NCI-H1694 treated with DMSO at 0.1 percent for 48 hours (cell line): ENCODE measurements around the gene CHMP1B.
A peak's percentile ranks its signal among the peaks of the same experiment; 100 is the strongest.
"Not testable (repeated sequence)": the region's sequence is repeated elsewhere in the genome, so short reads cannot be mapped to it uniquely, and the experiment has no call there.

Experiments
- DNase-seq: peaks from one replicate; lab custom pipeline; 2025; lab: John Stamatoyannopoulos, UW

CHMP1B gene

DNA sequence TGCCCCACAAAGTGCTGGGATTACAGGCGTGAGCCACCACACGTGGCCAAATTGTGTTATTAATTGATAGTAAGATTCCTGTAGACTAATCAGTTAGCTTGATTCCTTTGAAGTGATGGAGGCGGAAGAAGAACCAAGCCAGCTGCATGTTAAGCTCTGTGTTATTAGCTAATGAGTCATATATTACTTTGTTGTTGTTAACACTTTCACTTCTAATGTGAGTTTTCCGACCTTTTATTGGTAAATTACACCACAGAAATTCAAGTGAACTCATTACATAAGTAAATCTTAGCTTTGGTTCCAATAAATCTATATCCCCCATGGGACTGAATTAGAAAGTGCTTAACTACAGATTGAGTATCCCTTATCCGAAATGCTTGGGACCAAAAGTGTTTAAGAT lies 20.3 kb downstream of the CHMP1B start:
- DNase-seq = no peak

DNA sequence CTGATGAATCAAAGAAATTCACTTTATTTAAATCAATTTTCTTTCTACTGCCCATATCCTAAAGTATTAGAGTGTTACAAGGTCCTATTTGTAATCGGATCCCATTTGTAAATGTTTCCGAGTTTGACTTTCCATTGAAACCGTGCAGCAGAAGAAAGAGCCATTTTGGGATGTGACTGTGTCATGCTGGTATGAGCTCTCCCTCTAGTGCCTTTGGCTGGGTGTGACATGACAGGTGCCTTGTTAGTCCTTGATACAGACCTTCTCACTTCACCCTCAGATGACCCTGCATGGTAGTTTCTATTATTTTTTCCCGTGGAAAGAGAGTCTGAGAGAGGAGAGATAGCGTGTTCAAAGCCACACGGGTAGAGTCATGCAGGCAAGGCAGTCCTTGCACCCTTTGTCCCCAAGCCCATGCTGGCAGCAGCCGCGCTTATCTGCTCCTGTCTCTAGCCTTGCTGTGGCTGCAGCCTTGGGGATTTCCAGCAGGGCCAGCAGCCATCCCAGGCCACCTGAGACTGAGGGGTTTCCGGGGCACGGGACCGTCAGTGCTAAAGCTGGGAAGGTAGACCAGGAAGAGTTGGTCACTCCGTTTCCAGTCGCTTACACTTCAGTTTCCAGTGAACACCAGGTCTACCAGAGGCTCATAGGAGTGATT lies 21.4 kb downstream of the CHMP1B start:
- DNase-seq = peak; percentile 23

DNA sequence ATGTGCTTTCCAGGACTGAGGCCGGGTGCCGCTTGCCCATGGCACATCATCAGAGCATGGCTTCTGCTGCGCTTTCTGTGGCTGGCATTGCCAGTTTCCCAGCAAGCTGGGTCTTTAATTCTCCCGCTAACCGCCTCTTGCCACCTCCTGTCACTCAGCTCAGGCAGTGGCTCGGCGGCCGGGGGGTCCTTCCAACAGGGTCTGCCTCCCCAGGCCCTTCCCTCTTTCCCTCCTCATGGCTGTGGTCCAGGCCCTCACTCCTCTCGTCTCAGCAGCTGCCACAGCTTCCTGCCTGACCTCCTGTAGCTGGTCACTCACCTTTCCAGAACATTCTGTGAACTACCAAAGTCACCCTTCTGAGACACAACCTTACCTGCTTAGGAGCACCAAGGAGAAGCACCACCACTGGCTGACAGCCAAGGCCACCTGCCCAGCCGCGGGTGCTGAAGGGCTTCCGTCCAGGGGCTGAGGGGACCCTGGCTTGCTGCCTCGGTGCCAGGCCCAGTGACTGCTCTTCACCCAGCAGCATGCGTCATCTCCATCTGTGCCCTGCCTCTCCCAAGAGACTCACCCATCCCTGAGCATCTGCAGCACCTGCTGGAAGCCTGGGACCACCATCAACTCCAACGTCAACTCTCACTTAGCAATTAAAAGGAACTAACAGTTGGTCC lies 22.6 kb downstream of the CHMP1B start:
- peak; percentile 53 for DNase-seq

DNA sequence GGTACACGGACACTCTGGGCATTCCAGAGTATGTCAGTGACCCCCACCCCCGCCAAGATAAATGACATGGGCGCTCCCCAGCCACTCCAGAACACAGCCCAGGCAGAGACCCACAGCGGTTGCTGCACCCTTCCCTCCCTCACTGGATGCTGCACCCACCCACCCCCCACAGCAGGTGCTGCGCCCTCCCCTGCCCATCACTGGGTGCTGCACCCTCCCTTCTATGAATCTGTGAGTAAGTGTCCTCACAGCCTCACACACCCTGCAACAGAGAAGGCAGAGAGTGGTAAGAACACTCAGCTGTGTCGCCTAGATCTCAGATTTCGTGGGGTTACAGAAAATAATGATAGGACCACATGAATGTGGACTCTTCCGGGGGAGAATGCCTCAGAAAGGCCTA lies 23.5 kb downstream of the CHMP1B start:
- no peak for DNase-seq

DNA sequence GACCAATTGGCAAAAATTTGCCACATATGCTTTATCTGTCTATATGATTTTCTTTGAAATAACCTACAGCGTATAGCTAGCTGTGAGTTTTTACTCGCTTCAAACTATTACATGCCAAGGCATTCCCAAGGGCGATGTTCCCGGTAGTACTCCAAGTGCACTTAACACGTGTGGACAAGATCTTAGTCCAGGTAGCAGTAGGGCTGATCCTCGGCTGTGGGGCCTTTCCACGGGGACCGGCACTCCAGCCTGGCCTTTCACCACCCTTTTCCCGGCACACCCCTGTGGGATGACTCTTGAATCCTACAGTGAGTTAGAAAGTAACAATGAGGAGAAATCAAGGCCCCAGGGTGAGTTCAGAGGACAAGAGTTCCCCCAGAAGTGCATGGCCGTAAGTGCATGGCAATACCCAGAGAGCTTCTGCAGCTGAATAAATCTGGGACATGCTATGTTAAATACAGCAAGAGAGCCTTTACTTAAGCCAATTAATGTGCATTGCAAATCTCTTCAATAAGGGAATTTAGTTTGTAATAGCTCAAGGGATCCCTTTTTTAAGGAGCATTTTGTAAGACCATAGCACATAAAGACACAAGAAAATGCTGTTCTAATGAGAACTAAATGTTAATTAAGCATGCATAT lies 26.4 kb downstream of the CHMP1B start:
- DNase-seq = no peak

DNA sequence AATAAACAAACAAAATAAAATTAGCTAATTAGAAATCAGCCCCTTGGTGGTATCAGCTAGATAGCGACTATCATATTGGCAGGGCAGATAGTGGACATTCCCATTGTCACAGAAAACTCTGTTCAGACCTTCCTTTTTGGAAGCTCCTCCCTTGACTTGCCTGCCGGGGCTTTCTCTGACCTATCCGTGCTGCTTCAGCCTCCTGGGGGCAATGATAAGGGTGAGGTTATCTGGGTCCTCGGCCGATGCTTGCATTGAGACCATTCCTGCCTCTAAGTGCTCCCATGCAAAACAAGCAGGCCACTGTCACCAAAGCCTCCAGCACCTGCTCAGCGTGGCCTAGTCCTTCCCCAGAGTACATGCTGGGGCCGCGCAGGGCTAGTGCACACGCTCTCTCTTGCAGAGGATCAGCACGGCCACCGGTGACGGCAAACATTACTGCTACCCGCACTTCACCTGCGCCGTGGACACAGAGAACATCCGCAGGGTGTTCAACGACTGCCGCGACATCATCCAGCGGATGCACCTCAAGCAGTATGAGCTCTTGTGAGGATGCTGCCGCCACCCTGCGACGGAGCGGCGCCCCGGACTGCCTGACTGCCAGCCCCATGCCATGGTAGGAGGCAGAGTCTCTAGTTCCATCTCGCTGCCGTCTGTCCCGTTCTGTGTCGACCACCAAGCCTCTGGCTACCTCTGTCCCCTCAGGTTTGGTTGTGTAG lies 29.5 kb downstream of the CHMP1B start:
- no peak for DNase-seq

DNA sequence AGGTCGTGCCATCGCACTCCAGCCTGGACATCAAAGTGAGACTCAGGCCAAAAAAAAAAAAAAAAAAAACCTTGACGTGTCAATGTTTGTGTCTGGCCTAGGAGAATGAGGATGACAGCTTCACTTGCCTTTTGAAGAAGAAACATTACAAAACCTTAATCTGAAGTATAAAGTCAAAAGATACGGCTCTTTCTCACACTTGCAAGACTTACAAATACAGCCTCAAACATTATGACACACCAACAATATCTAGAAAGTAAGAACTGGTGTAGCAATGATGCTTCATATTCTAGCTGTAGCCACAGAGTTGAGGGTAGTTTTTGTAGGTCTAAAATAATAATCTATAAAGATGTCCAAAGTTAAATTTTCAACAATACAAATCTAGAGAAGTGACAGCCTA lies 31.4 kb downstream of the CHMP1B start:
- DNase-seq = no peak

DNA sequence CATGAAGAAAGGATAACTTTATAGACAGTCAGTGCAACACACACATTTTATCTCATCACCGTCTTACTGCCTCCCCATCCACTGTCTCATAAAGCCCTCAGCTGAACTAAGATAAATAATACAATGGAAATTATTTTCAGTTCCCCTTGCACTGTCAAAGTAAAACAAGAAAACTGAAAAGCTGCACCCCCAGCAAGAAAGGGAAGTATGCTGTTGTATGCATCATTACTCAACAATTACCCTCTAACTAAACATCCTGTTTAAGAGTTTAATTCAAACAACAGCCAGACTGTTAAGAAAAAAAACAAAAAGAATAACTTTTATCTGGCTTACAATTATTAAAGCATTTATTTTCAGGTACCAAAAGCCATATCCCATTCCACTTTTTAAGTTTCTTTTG lies 31.9 kb downstream of the CHMP1B start:
- no peak for DNase-seq

DNA sequence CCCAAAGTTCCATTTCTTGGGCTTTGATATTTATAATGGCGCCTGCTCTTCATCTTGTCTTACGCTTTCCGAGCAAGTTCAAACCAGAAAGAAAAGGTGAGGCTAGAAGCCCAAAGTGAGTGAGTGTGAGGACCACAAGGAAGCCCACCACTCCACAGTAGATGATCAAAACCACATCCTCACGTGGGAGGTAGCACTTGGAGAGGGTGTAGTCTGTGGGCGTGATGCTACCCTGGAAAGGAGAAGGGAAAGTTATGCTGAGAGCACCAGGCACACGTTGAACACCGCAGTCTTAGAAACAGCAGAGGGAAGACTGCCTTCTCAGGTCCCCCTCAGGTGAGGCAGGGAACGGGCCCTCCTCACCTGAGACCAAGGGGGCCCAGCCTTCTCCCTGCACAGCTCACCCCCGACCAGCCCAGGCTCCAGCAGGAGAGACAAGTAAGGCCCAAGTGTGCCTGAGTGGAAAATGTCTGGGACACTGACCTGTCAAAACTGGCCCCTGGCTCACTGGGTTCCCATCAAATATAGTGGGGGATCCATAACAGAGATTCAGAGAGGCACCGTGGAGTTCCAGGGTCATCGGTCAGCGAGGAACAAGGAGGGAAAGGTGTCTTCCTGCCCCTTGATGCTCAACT lies 33.3 kb downstream of the CHMP1B start:
- DNase-seq = no peak

DNA sequence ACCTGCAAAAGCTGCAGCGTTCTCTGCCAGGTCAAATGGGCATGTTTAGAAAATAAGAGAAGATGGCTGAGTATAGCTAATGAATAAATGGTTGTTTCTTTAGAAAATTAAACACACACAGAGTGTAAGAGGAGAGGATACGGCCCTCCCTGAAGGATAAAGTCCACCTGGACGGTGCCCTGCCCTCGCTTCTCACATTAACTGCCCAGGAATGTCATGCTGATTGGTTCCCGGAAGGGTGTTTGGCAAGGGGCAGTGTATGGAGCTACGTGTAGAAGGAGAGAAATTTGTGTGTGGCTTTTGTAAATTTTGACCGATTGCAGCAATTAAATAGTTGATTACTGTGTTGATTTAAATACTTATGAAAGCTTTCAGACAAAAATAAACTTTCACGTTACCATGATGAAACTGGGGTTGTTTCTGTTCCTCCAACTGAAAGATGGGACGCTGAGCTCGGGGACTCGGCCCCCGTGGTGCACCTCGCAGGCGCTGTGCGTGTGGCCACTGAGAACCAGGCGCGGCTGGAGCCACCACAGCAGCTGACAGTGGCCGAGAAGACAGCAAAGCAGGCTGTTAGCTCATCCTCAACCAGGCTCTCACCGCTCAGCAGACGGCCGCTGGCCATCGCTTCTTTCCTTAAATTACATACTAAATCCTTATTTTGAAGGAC lies 34.2 kb downstream of the CHMP1B start:
- no peak for DNase-seq

DNA sequence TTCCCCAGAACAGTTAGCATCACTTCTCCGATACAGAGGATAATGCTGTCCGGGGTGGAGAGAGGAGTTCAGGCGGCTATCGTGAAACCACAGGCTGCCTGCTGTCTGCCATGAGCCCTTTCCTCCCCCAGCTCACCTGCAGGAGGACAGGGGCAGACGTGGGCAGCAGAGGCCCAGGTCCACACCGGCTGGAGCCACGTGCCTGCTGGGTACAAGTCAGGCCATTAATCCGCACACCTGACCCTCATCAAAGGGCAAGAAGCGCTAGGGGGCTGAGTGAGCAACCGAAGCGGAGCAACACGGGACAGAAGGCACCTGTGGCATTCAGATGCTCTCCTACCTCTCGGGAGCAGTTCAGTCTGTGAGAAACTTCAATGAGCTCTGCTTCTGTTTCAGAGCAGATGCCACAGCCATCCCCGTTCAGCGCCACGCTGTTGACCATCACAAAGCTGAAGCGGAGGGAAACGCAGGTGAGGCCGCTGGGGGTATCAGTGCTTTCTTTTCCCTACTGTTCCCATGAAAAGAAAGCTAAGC lies 35.4 kb downstream of the CHMP1B start:
- no peak for DNase-seq

DNA sequence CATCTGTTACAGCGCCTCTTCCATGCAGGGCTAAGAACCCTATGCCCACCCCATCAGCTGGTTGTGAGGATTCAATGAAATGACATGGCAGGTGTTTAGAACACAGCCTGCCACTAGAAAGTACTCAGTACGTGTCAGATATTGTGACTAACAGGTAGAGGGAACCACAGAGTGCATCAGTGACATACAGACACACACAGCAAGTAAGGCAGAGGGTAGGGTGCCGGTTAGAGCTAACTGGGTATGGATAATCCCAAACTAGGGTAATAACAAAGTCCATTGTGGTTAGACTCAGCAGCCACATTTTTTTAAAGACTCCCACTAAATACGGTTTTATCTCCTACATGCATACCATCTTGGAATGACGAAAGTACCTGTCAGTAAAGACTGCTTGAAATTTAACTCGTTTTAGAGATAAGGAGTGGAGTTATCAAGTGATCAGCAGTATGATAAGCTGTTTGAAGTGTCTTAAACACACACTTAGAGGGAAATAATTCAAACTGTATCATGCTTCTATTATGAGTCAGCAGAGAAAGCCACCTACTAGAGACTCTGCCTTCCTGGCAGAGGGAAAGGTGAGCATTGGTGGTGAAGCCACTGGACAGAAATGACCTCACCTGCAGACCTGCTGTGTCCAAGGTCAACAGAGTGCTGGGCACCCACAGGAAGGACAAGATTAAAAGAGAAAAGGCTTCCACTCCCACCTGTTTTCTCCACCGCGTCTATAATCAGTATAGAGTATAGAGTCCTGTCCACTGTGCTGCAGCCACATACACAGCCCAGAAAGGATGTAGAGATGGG lies 36.3 kb downstream of the CHMP1B start:
- no peak for DNase-seq

DNA sequence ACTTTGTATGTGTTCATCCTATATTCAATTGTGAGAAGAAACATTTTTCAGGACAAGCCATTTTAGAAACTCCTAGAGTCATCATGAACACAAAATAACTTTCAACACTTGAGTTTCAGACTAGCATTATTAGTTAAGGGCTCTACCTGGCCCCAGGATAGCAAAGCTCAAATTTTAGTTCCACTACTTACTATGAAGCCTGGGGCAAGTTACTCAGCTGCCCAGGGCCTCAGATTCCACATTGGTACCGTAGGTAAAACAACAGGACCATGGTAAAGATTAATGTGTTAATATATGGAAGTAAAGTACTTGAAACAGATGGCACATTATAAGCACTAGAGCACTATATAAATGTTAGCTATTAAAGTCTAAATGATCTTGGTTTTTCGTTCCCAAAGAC lies 37.5 kb downstream of the CHMP1B start:
- DNase-seq = no peak

DNA sequence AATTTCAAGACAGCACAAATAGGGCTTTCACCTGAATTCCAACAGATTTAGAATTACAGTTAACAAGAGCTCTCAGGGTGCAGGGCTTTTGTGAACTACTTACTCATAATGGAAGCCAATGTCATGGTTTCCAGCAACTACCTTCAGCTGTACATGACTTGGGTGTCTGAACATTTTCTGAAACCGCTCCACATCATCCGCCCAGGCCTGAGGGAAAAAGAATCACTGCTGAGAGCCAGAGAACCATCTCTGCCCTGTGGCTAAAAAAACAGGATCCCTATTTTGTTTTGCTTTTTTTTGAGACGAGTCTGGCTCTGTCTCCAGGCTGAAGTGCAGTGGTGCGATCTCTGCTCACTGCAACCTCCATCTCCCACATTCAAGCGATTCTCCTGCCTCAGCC lies 38.1 kb downstream of the CHMP1B start:
- no peak for DNase-seq

DNA sequence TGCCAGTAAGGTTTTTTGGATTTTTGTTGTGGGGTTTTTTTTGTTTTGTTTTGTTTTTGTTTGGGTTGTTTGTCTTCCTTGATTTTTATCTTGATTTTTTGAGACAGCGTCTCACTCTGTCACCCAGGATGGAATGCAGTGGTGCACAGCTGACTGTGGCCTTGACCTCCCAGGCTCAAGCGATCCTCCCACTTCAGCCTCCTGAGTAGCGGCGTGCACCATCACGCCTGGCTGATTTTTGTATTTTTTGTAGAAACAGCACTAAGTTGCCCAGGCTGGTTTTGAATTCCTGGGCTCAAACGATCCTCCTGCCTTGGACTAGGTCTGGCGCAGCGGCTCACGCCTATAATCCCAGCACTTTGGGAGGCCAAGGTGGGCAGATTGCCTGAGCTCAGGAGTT lies 40.5 kb downstream of the CHMP1B start:
- DNase-seq = no peak

DNA sequence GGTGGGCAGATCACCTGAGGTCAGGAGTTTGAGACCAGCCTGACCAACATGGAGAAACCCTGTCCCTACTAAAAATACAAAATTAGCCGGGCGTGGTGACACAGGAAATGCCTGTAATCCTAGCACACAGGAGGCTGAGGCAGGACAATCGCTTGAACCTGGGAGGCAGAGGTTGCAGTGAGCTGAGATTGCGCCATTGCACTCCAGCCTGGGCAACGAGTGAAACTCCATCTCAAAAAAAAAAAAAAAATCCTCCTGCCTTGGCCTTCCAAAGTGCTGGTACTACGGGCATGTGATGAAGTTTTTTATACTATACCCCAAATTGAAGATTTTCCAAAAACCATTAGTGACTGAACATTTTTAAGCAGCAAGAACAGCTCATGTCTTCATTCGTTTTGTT lies 41.2 kb downstream of the CHMP1B start:
- not testable (repeated sequence) for DNase-seq

DNA sequence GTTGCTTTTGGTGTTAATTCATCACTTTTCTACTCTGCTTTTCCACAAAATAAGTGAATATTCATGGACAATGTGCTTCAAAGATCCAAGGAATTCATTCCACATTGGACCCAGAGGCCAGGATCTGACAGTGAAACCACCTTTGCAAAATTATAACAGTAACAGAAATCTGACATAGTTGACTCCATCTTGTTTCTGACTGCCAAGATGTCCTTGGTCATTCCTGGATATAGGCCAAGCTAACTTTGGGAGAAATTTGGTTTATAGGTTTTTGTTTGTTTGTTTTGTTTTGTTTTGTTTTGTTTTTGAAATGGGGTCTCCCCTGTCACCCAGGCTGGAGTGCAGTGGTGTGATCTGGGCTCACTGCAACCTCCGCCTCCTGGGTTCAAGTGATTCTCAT lies 46.6 kb downstream of the CHMP1B start:
- DNase-seq = no peak

DNA sequence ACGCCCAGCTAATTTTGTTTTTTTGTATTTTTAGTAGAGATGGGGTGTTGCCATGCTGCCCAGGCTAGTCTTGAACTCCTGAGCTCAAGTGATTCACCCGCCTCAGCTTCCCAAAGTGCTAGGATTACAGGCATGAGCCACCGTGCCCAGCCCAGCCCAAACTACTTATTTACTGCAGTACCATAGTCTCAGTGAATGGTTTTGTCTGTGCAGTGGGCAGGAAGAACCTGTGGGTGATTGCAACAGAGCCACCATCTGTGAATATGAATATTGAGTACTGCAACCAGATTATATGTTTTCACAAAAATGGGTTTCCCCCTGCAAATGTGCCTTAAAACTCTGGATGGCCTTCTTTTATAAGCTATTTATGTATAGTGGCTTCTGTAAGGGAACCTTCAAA lies 47.9 kb downstream of the CHMP1B start:
- DNase-seq = no peak

DNA sequence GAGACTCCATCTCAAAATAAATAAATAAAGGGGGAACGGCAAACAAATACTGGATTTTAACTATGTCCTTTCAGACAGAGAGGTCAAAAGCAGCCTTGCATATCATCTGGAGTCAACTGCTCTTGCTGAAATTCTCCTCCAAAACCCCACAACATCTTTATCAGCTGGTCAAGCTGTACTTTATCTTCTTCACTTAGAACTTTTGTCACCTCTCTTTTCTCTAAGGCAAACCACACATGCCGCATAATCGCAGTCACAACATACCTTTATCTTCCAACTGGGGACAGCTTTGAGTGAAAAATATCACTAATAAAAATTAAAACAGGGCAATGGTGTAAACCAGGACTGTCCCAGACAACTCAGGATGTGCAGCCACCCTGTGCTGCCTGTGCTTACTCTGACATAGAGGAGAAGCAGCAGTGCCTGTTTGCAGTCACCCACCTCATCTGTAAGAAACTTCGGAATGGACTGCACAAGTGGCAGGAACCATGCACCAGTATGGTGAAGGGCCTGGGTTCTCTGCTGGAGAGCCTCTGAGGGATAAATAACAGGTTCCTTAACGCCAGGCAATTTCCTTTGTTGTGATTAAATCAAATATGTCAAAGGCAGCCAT lies 50.7 kb downstream of the CHMP1B start:
- no peak for DNase-seq

DNA sequence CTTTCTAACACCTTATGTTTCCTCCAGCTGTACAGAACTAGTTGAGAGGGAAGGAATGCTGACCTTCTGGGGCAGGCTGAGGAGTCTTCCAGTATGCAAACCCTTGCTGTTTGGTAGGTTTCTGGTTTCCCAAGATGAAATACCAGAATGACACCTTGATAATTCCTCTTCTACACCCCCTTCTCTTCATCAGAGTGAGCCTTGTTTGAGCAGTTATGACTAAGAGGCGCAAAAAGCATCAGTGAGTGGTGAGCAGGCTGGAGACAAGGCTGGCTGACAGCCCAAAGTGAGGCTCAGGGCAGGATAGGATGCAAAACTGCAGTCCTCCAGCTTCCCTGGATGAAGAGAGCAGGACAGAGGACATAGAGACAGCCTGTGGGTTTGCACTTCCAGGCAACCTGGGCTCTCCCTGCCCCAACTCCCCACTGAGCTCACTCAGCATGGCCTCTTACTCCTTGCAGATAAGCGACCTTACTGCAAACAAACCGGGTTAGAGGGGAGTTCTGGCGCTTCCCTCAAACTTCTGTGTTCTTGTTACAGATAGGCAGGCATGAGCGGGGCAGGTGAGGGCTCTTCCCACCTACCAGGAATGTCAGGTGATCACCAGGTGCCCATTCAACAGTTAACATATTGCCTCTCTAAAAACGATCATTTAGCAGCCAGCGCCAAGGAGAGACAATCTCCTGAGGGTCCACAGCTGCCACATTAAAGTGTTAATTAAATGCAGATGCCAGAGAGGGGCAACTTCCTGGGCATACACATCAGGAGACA lies 51.5 kb downstream of the CHMP1B start:
- no peak for DNase-seq
